IMR-90 (cell line): ENCODE data around the gene HAGH. TPM values are rescaled to one million over a fixed set of nuclear protein-coding genes. Genes with fewer than 3 reads are reported as not detected.

Experiments
- ATAC-seq: fragments of 200-7000 bp; cut with Tn5 transposase; 2 replicates; pipeline ENCODE4 v1.9.1; 2020; ENCODE audit warnings: low read depth, mild to moderate bottlenecking, moderate library complexity
- BruUV-seq: library from RNA; stranded (reverse); fragments of 400-500 nt; replicated peaks from 2 replicates; lab custom pipeline; 2021; lab: Mats Ljungman, UMichigan
- CTCF ChIA-PET: fragments of 300-600 bp; formaldehyde crosslinking; extraction: SDS; loops from one replicate; lab custom pipeline; 2021; ENCODE audit warnings: antibody characterized with exemption; lab: Yijun Ruan, JAX
- POLR2A ChIA-PET: fragments of 300-600 bp; sonication (Branson Sonifier 250); formaldehyde crosslinking; loops from one replicate; lab custom pipeline; 2022; ENCODE audit warnings: antibody characterized with exemption; ENCODE audit not compliant: unreplicated experiment; lab: Charles Lee
- DNase-seq: peaks from one replicate; pipeline ENCODE4 v3.0.0; 2013
- H2AFZ ChIP-seq: replicated peaks from 2 replicates; pipeline ENCODE3; 2013; ENCODE audit warnings: low read length, mild to moderate bottlenecking; ENCODE audit not compliant: poor library complexity
- H2AK5ac ChIP-seq: 2 replicates; pipeline ENCODE4 v1.6.1; 2013; ENCODE audit warnings: low read depth, low read length, inconsistent platforms
- H2AK9ac ChIP-seq: replicated peaks from 2 replicates; pipeline ENCODE3; 2013; ENCODE audit warnings: mild to moderate bottlenecking, low read depth, low read length, moderate library complexity; ENCODE audit not compliant: poor library complexity
- H2BK120ac ChIP-seq: 2 replicates; pipeline ENCODE4 v1.6.1; 2013; ENCODE audit warnings: low read depth, low read length, inconsistent platforms
- H2BK15ac ChIP-seq: 3 replicates; pipeline ENCODE4 v1.6.1; 2013; ENCODE audit warnings: low read depth, low read length, inconsistent platforms
- H2BK20ac ChIP-seq: 2 replicates; pipeline ENCODE4 v1.6.1; 2013; ENCODE audit warnings: low read depth, mild to moderate bottlenecking, inconsistent platforms, low read length, moderate library complexity
- H2BK5ac ChIP-seq: 2 replicates; pipeline ENCODE4 v1.6.1; 2013; ENCODE audit warnings: mild to moderate bottlenecking, low read depth, low read length, inconsistent platforms; ENCODE audit not compliant: poor library complexity, severe bottlenecking
- H3K14ac ChIP-seq: replicated peaks from 2 replicates; pipeline ENCODE4 v1.6.1; 2013; ENCODE audit warnings: low read depth, low read length, inconsistent platforms
- H3K18ac ChIP-seq: 2 replicates; pipeline ENCODE4 v1.6.1; 2013; ENCODE audit warnings: low read depth, low read length, control low read depth
- H3K23ac ChIP-seq: 2 replicates; pipeline ENCODE4 v1.6.1; 2013; ENCODE audit warnings: low read depth, low read length, inconsistent platforms
- H3K27ac ChIP-seq: 2 replicates; pipeline ENCODE4 v1.5.1; 2013; ENCODE audit warnings: mild to moderate bottlenecking, control low read depth, low read length; ENCODE audit not compliant: insufficient read depth
- H3K27me3 ChIP-seq: 2 replicates; pipeline ENCODE4 v1.6.1; 2013; ENCODE audit warnings: low read length; ENCODE audit not compliant: control insufficient read depth, insufficient read depth
- H3K36me3 ChIP-seq: 2 replicates; pipeline ENCODE4 v1.6.1; 2013; ENCODE audit warnings: low read length, mixed read lengths; ENCODE audit not compliant: control insufficient read depth, insufficient read depth
- H3K4ac ChIP-seq: 2 replicates; pipeline ENCODE4 v1.6.1; 2013; ENCODE audit warnings: low read depth, low read length, inconsistent platforms
- H3K4me1 ChIP-seq: 2 replicates; pipeline ENCODE4 v1.6.1; 2013; ENCODE audit warnings: low read length, mixed read lengths; ENCODE audit not compliant: control insufficient read depth, insufficient read depth
- H3K4me2 ChIP-seq: 2 replicates; pipeline ENCODE4 v1.6.1; 2013; ENCODE audit warnings: low read depth, mild to moderate bottlenecking, control low read depth, low read length, moderate library complexity
- H3K4me3 ChIP-seq: 2 replicates; pipeline ENCODE4 v1.5.1; 2013; ENCODE audit warnings: low read depth, mild to moderate bottlenecking, control low read depth, low read length, moderate library complexity; ENCODE audit not compliant: insufficient read depth
- H3K56ac ChIP-seq: 2 replicates; pipeline ENCODE4 v1.6.1; 2013; ENCODE audit warnings: low read length, inconsistent platforms; ENCODE audit not compliant: insufficient read depth; ENCODE audit errors: extremely low read depth
- H3K79me1 ChIP-seq, 2 experiments: 2 replicates each; pipeline ENCODE4 v1.6.1; 2013; ENCODE audit warnings: low read length in 2 of 2, inconsistent platforms in 1 of 2, low read depth in 1 of 2
- H3K9ac ChIP-seq: 2 replicates; pipeline ENCODE4 v1.6.1; 2013; ENCODE audit warnings: low read depth, low read length, control low read depth
- H3K9me1 ChIP-seq: 2 replicates; pipeline ENCODE4 v1.6.1; 2013; ENCODE audit warnings: low read length, inconsistent platforms; ENCODE audit not compliant: insufficient read depth
- H3K9me3 ChIP-seq: 2 replicates; pipeline ENCODE4 v1.6.1; 2013; ENCODE audit warnings: low read length; ENCODE audit not compliant: control insufficient read depth, insufficient read depth
- H4K20me1 ChIP-seq: 2 replicates; pipeline ENCODE4 v1.6.1; 2013; ENCODE audit warnings: low read length, inconsistent platforms; ENCODE audit not compliant: insufficient read depth
- H4K5ac ChIP-seq: 2 replicates; pipeline ENCODE4 v1.6.1; 2013; ENCODE audit warnings: mild to moderate bottlenecking, low read depth, low read length, control low read depth
- H4K8ac ChIP-seq, 2 experiments: 2 replicates each; pipeline ENCODE4 v1.6.1; 2013; ENCODE audit warnings: low read depth in 2 of 2, low read length in 2 of 2, control low read depth in 1 of 2, inconsistent platforms in 1 of 2
- H4K91ac ChIP-seq: 2 replicates; pipeline ENCODE4 v1.6.1; 2013; ENCODE audit warnings: low read depth, low read length, inconsistent platforms; ENCODE audit not compliant: insufficient read depth
- BHLHE40 ChIP-seq: fragments of 150-350 bp; IDR thresholded peaks from 2 replicates; pipeline ENCODE4 v1.6.1; 2016; ENCODE audit warnings: mild to moderate bottlenecking, low read depth, low read length
- CEBPB ChIP-seq: IDR thresholded peaks from 2 replicates; pipeline ENCODE4 v1.6.1; 2012; ENCODE audit warnings: low read depth, low read length, improper control_type of control experiment
- POLR2A ChIP-seq: IDR thresholded peaks from 2 replicates; pipeline ENCODE4 v1.6.1; 2012; ENCODE audit warnings: mild to moderate bottlenecking, low read depth, low read length
- WGBS, 2 experiments: methylation state at CpG; one replicate each; pipeline versions ENCODE4 v1.1.5 to v1.1.7; 2013; ENCODE audit warnings: missing lambda C conversion rate in 2 of 2; ENCODE audit not compliant: insufficient read length in 1 of 2; ENCODE audit errors: extremely low coverage in 2 of 2; 5-methylcytosine and 5-hydroxymethylcytosine counted together
- dilution Hi-C: fragments of 300-500 bp; cut with HindIII; formaldehyde crosslinking; loops from one replicate; pipeline ENCODE4 v1.14.3; 2018; ENCODE audit warnings: low sequenced_read_pairs; ENCODE audit not compliant: unreplicated experiment
- in situ Hi-C: fragments of 300-500 bp; cut with MboI; formaldehyde crosslinking; loops from 3 replicates; pipeline ENCODE4 v1.14.3; 2019; ENCODE audit warnings: low sequenced_read_pairs, inconsistent platforms, mixed read lengths
- intact Hi-C: fragments of 100-400 bp; cut with micrococcal nuclease; formaldehyde crosslinking; loops from 2 replicates; pipeline ENCODE4 v1.10.0; 2022
- polyA plus RNA-seq, 3 experiments: library from polyadenylated mRNA; depleted of rRNA; stranded (reverse); fragments of >200 nt; gene quantifications; 2 replicates each; pipeline ENCODE4 v1.2.3, GENCODE V29; 2012; ENCODE audit warnings: low replicate concordance in 1 of 3
- total RNA-seq: library from RNA; depleted of rRNA; stranded (reverse); fragments of >200 nt; gene quantifications from 2 replicates; pipeline ENCODE4 v1.2.3, GENCODE V29; 2012

The HAGH gene
- total and polyA plus RNA-seq, 2 of the 4 experiments (the other 2 are of a cell fraction), result 30.8 to 52.2 TPM

DNA sequence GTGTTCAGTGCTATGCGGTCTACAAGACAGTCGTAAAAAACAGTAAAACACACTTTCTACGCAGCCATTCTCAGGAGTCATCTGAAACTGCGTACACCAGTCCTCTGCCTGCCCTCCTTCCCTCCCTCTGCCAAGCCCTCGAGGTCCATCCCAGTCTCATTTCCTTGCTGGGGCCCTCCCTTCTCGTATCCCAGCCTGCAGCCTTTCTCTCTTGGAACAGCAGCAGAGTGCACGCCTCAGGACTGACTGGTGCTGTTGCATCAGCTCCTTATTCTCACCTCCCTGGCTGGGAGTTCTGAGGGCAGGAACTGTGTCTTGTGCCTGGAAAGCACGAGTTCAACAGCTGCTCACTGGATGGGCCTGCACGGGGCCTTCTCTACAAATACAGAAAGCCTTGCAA, 12.9 kb upstream of the HAGH start:
- 65% methylated on average over 7 of the region's 9 CpGs; no CpG with 5 or more reads in 1 of the 2 experiments for WGBS, 2 experiments
- CTCF ChIA-PET, result no interaction called here
- H3K9ac ChIP-seq, result peak overlapping the region; percentile 40; the same call in 1 of the 2 replicates
- H2BK20ac ChIP-seq, result no peak overlapping the region
- H4K91ac ChIP-seq, result no peak overlapping the region
- H2AK9ac ChIP-seq, result peak overlapping the region; percentile 45
- no peaks in the 10 kb centered on the region for H3K9me1 ChIP-seq
- no peaks in the 10 kb centered on the region for H4K20me1 ChIP-seq
- BruUV-seq, result no TSS peak
- POLR2A ChIA-PET, result no interaction called here
- intact Hi-C loops, result no loop called here
- H3K4me1 ChIP-seq, result peaks cover 2% of the 10 kb centered on the region; the same call in 1 of the 2 replicates
- DNase-seq, result peak; percentile 61
- no peak overlapping the region; the same call in 1 of the 2 replicates for H3K27ac ChIP-seq
- in situ Hi-C loops, result no loop called here
- H3K9me3 ChIP-seq, result no peaks in the 10 kb centered on the region
- peak overlapping the region; percentile 18 for H2AFZ ChIP-seq
- H3K56ac ChIP-seq, result no peak overlapping the region
- H3K4me2 ChIP-seq, result no peak overlapping the region
- ATAC-seq, result peak; percentile 89
- H3K4me3 ChIP-seq, result no peak overlapping the region
- TF ChIP-seq CEBPB (peak; percentile 19; the same call in 1 of the 2 replicates), BHLHE40 (peak; percentile 56; the same call in 1 of the 2 replicates), POLR2A (no peak)
- no peaks in the 10 kb centered on the region for H3K79me1 ChIP-seq
- no peak overlapping the region for H2BK5ac ChIP-seq
- H4K8ac ChIP-seq, result peak overlapping the region in 1 of 2 experiments; percentile 39; a peak in 1 of 4 replicates
- no peak overlapping the region for H4K5ac ChIP-seq
- H3K23ac ChIP-seq, result no peak overlapping the region
- H3K18ac ChIP-seq, result no peak overlapping the region
- H3K14ac ChIP-seq, result no peak overlapping the region
- H3K4ac ChIP-seq, result no peak overlapping the region
- H2BK15ac ChIP-seq, result no peak overlapping the region
- H3K36me3 ChIP-seq, result no peaks in the 10 kb centered on the region
- H2AK5ac ChIP-seq, result no peak overlapping the region
- no peaks in the 10 kb centered on the region for H3K27me3 ChIP-seq
- dilution Hi-C loops, result no loop called here
- H2BK120ac ChIP-seq, result no peak overlapping the region
